ENCODE measurements around the gene ZBTB42.

ZBTB42 gene

GRCh38 chr14:104792945-104793702 lies 7.8 kb upstream of the ZBTB42 start:
- H3K4me3 ChIP-seq (ENCODE audit: low read depth, low read length): peak overlapping the region; percentile 90
- no peak for TF ChIP-seq CTCF (IDR thresholded peaks at IDR 0.05; ENCODE audit: control insufficient read depth, extremely low read depth, insufficient read depth)
- no peak for DNase-seq (ENCODE audit: low read depth)

GRCh38 chr14:104793703-104793959 lies 7.3 kb upstream of the ZBTB42 start:
- no peak for DNase-seq (ENCODE audit: low read depth)
- H3K4me3 ChIP-seq (ENCODE audit: low read depth, low read length): peak overlapping the region; percentile 90
- TF ChIP-seq CTCF (IDR thresholded peaks at IDR 0.05; ENCODE audit: control insufficient read depth, extremely low read depth, insufficient read depth): no peak

- H3K4me3 ChIP-seq (ENCODE audit: low read depth, low read length): peak overlapping the region; percentile 90
- TF ChIP-seq CTCF (IDR thresholded peaks at IDR 0.05; ENCODE audit: control insufficient read depth, extremely low read depth, insufficient read depth): no peak
- DNase-seq (ENCODE audit: low read depth): no peak
Measured at GRCh38 chr14:104794099-104794498, 6.8 kb upstream of the ZBTB42 start.

GRCh38 chr14:104794631-104794992 lies 6.3 kb upstream of the ZBTB42 start:
- H3K4me3 ChIP-seq (ENCODE audit: low read depth, low read length): peak overlapping the region; percentile 90
- no peak for DNase-seq (ENCODE audit: low read depth)
- peak; percentile 8; the same call in 1 of the 2 replicates for TF ChIP-seq CTCF (IDR thresholded peaks at IDR 0.05; ENCODE audit: control insufficient read depth, extremely low read depth, insufficient read depth)

- no peak for DNase-seq (ENCODE audit: low read depth)
- TF ChIP-seq CTCF (IDR thresholded peaks at IDR 0.05; ENCODE audit: control insufficient read depth, extremely low read depth, insufficient read depth): no peak
- peak within 1 kb of the TSS; percentile 90 for H3K4me3 ChIP-seq (ENCODE audit: low read depth, low read length)
Measured at GRCh38 chr14:104794993-104795780, 5.7 kb upstream of the ZBTB42 start, which contains the start of gene AKT1. Gene AKT1 (minus strand): TSS chr14:104795748. CDS start chr14:104792643, 3,105 bp downstream.

- H3K4me3 ChIP-seq (ENCODE audit: low read depth, low read length): peak overlapping the region; percentile 58
- TF ChIP-seq CTCF (IDR thresholded peaks at IDR 0.05; ENCODE audit: control insufficient read depth, extremely low read depth, insufficient read depth): no peak
- DNase-seq (ENCODE audit: low read depth): no peak
Measured at GRCh38 chr14:104795781-104796686, 4.9 kb upstream of the ZBTB42 start.

Measured in LNCaP clone FGC (cell line).